ENCODE results near the gene TRIP10.

DNA sequence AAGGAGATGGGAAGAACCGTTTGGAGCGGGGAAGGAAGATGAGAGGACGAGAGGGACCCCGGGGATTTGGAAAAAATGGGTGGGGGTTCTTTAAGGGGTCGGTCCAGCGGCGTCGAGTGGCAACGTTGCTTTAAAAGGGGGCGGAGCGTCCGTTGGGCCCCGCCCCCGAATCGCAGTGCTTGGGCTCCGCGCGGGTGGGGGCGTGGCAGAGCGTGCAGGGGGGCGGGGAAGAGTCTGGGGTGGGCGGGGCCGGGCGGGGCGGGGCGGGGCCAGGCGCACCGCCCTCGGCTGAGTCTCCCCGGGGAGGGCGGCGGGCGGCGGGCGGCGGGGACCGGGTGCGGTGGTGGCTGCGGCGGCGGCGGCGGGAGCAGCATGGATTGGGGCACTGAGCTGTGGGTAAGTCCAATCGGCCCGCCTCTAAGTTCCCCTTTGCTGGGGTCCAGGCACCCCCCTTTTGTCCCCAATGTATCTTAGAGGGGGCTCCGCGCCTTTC lies at the start of gene TRIP10:
- TF ChIP-seq, protein P1, sequence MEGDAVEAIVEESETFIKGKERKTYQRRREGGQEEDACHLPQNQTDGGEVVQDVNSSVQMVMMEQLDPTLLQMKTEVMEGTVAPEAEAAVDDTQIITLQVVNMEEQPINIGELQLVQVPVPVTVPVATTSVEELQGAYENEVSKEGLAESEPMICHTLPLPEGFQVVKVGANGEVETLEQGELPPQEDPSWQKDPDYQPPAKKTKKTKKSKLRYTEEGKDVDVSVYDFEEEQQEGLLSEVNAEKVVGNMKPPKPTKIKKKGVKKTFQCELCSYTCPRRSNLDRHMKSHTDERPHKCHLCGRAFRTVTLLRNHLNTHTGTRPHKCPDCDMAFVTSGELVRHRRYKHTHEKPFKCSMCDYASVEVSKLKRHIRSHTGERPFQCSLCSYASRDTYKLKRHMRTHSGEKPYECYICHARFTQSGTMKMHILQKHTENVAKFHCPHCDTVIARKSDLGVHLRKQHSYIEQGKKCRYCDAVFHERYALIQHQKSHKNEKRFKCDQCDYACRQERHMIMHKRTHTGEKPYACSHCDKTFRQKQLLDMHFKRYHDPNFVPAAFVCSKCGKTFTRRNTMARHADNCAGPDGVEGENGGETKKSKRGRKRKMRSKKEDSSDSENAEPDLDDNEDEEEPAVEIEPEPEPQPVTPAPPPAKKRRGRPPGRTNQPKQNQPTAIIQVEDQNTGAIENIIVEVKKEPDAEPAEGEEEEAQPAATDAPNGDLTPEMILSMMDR (IDR thresholded peaks at IDR 0.05) = no peak
- TF ChIP-seq EZH2 (IDR thresholded peaks at IDR 0.05) = no peak
- TF ChIP-seq EZH2phosphoT487 (IDR thresholded peaks at IDR 0.05) = no peak
